Stomach (tissue), 9 donors: ENCODE measurements around the gene STRN4. TPM values are rescaled to one million over a fixed set of nuclear protein-coding genes. Genes with fewer than 3 reads are reported as not detected.

Experiments used
- DNase-seq, 2 donors: peaks; one replicate each; pipeline versions ENCODE4 v3.0.0 to v3.0.0-alpha.2; 2013 to 2019
- H3K27ac ChIP-seq, 5 donors: fragments of 200-600 bp in 4 of 5; sonication (generic) in 4 of 5; one replicate each; pipeline ENCODE4 v1.5.1; 2013 to 2019; ENCODE audit warnings: mild to moderate bottlenecking in 1 of 5, moderate library complexity in 1 of 5
- H3K27me3 ChIP-seq, 3 donors: fragments of 200-600 bp; sonication (generic); one replicate each; pipeline ENCODE4 v1.5.1; 2017 to 2019; ENCODE audit warnings: mixed run types in 1 of 3
- H3K36me3 ChIP-seq, 4 donors: fragments of 200-600 bp; sonication (generic); 1 replicate in 3 of 4; 2 replicates in 1 of 4; pipeline ENCODE4 v1.5.1; 2016 to 2019
- H3K4me1 ChIP-seq, 4 donors: fragments of 200-600 bp; sonication (generic); one replicate each; pipeline ENCODE4 v1.5.1; 2016 to 2019
- H3K4me3 ChIP-seq, 4 donors: fragments of 200-600 bp; sonication (generic) in 3 of 4; one replicate each; pipeline ENCODE4 v1.5.1; 2016 to 2019; ENCODE audit warnings: mild to moderate bottlenecking in 1 of 4
- H3K9me3 ChIP-seq, 4 donors: fragments of 200-600 bp; sonication (generic); one replicate each; pipeline ENCODE4 v1.5.1; 2016 to 2019
- CTCF ChIP-seq, 7 experiments: fragments of 450-650 bp in 4 of 7; fragments of 200-600 bp in 3 of 7; sonication (generic) in 3 of 7; IDR thresholded peaks; one replicate each; pipeline ENCODE4 v1.5.1; 2016 to 2019; ENCODE audit warnings: antibody characterized with exemption in 7 of 7, control low read depth in 2 of 7, mild to moderate bottlenecking in 1 of 7
- EP300 ChIP-seq: sonication (generic); formaldehyde crosslinking; IDR thresholded peaks from one replicate; pipeline ENCODE4 v1.6.1; 2017; ENCODE audit warnings: antibody characterized with exemption
- POLR2A ChIP-seq, 4 donors: fragments of 450-650 bp; IDR thresholded peaks; one replicate each; pipeline ENCODE4 v1.6.1; 2016; ENCODE audit warnings: antibody characterized with exemption in 4 of 4, control low read depth in 2 of 4, mild to moderate bottlenecking in 1 of 4, moderate library complexity in 1 of 4
- POLR2AphosphoS5 ChIP-seq, 3 donors: sonication (generic); formaldehyde crosslinking; IDR thresholded peaks; one replicate each; pipeline ENCODE4 v1.6.1; 2016; ENCODE audit warnings: antibody characterized with exemption in 3 of 3
- WGBS, 5 donors: extraction: QIAGEN DNeasy Blood & Tissue Kit in 3 of 5; methylation state at CpG; one replicate each; pipeline versions ENCODE4 v1.1.5 to v1.1.7; 2013 to 2018; 5-methylcytosine and 5-hydroxymethylcytosine counted together
- intact Hi-C: fragments of 100-400 bp; cut with DNase I; formaldehyde crosslinking; loops from one replicate; pipeline ENCODE4 v1.15.1; 2023; ENCODE audit warnings: low total_unique reads
- polyA plus RNA-seq, 3 donors: library from polyadenylated mRNA; stranded (reverse); fragments of 200-250 nt; gene quantifications; one replicate each; pipeline ENCODE4 v1.2.3, GENCODE V29; 2013
- total RNA-seq, 5 donors: library from RNA; depleted of rRNA; stranded (reverse); fragments of >200 nt; gene quantifications; one replicate each; pipeline versions ENCODE4 v1.1.0 to v1.2.3, GENCODE V29; 2014 to 2016
- donor health status: healthy with polysubstance abuse.
- donor health status: Bipolar disorder and iron deficiency.
- donor health status: healthy.

The STRN4 gene
- total and polyA plus RNA-seq, 8 donors = 37.1 to 373 (median 62.1) TPM

- Histone ChIP-seq H3K27me3 (no peaks in the 10 kb centered on the region), H3K27ac (peak overlapping the region in 4 of 5 donors; percentile 29 to 57 (median 49)), H3K9me3 (no peaks in the 10 kb centered on the region), H3K4me1 (peaks cover 8 to 17% (median 16%) of the 10 kb centered on the region in 4 donors), H3K4me3 (peak overlapping the region; percentile 23 to 32 (median 30)), H3K36me3 (peaks cover 82 to 98% (median 93%) of the 10 kb centered on the region in 4 donors)
- peak; percentile 94 to 97 for DNase-seq
- intact Hi-C loops = no loop called here
- 15 to 34% (median 21%) methylated on average over 37 to 39 of the region's 39 CpGs for WGBS, 5 donors
- TF ChIP-seq POLR2AphosphoS5 (IDR thresholded peaks at IDR 0.05) (peak in 1 of 3 donors; percentile 57), CTCF (IDR thresholded peaks at IDR 0.05) (no peak), EP300 (no peak), POLR2A (IDR thresholded peaks at IDR 0.05) (no peak)
Measured at GRCh38 chr19:46697204-46697960, 48.9 kb downstream of the STRN4 start.

GRCh38 chr19:46696866-46697203, 49.4 kb downstream of the STRN4 start:
- WGBS, 5 donors = 63 to 76% (median 70%) methylated on average over 9 of the region's 9 CpGs

GRCh38 chr19:46696052-46696451, 50.2 kb downstream of the STRN4 start:
- WGBS, 5 donors = 95 to 96% (median 95%) methylated on average over 10 of the region's 10 CpGs
- peaks cover 86 to 98% (median 93%) of the 10 kb centered on the region in 4 donors for H3K36me3 ChIP-seq
- TF ChIP-seq CTCF (IDR thresholded peaks at IDR 0.05) = no peak
- TF ChIP-seq EP300 = no peak
- no peak for TF ChIP-seq POLR2AphosphoS5 (IDR thresholded peaks at IDR 0.05)
- no peak for TF ChIP-seq POLR2A (IDR thresholded peaks at IDR 0.05)

More at GRCh38 chr19:46696866-46697203, 49.4 kb downstream of the STRN4 start:
- Histone ChIP-seq H3K4me3 (peak overlapping the region in 3 of 4 donors; percentile 23 to 32 (median 29)), H3K4me1 (peaks cover 8 to 17% (median 16%) of the 10 kb centered on the region in 4 donors), H3K36me3 (peaks cover 86 to 98% (median 93%) of the 10 kb centered on the region in 4 donors), H3K9me3 (no peaks in the 10 kb centered on the region), H3K27me3 (no peaks in the 10 kb centered on the region), H3K27ac (peak overlapping the region in 4 of 5 donors; percentile 29 to 57 (median 49))
- intact Hi-C loops = no loop called here
- TF ChIP-seq POLR2A (IDR thresholded peaks at IDR 0.05) (no peak), POLR2AphosphoS5 (IDR thresholded peaks at IDR 0.05) (no peak), EP300 (no peak), CTCF (IDR thresholded peaks at IDR 0.05) (no peak)
- no peak for DNase-seq

GRCh38 chr19:46693760-46694159, 52.5 kb downstream of the STRN4 start:
- Histone ChIP-seq H3K27me3 (no peaks in the 10 kb centered on the region), H3K4me1 (peaks cover 8 to 17% (median 16%) of the 10 kb centered on the region in 4 donors), H3K36me3 (peaks cover 86 to 98% (median 93%) of the 10 kb centered on the region in 4 donors), H3K4me3 (no peak overlapping the region), H3K9me3 (no peaks in the 10 kb centered on the region), H3K27ac (no peak overlapping the region)
- intact Hi-C loops = no loop called here
- WGBS, 5 donors = 91 to 98% (median 95%) methylated on average over 21 to 22 of the region's 22 CpGs
- DNase-seq = no peak
- no peak for TF ChIP-seq EP300
- TF ChIP-seq POLR2AphosphoS5 (IDR thresholded peaks at IDR 0.05) = no peak
- TF ChIP-seq POLR2A (IDR thresholded peaks at IDR 0.05) = no peak
- TF ChIP-seq CTCF (IDR thresholded peaks at IDR 0.05) = no peak

More at GRCh38 chr19:46696052-46696451, 50.2 kb downstream of the STRN4 start:
- Histone ChIP-seq H3K27ac (no peak overlapping the region), H3K27me3 (no peaks in the 10 kb centered on the region), H3K9me3 (no peaks in the 10 kb centered on the region), H3K4me3 (no peak overlapping the region), H3K4me1 (peaks cover 8 to 17% (median 16%) of the 10 kb centered on the region in 4 donors)
- DNase-seq = no peak
- intact Hi-C loops = no loop called here
